K562 (cell line): Measurements from ENCODE around the gene HOXA9. TPM values are rescaled to one million over a fixed set of nuclear protein-coding genes. Genes with fewer than 3 reads are reported as not detected.

Source experiments
- ATAC-seq: fragments of 200-7000 bp; cut with Tn5 transposase; 3 replicates; pipeline ENCODE4 v1.9.1; 2020; ENCODE audit warnings: moderate library complexity
- BruUV-seq: library from RNA; stranded (reverse); fragments of 400-500 nt; replicated peaks from 2 replicates; lab custom pipeline; 2021; lab: Mats Ljungman, UMichigan
- CTCF ChIA-PET: fragments of 300-600 bp; formaldehyde crosslinking; extraction: SDS; loops from one replicate; lab custom pipeline; 2021; ENCODE audit warnings: low intra/inter-chr PET ratio; lab: Yijun Ruan, JAX
- POLR2A ChIA-PET: fragments of 300-600, 350-650 bp; sonication (Branson Sonifier 250); formaldehyde crosslinking; extraction: SDS; loops from one replicate; lab custom pipeline; 2021; ENCODE audit warnings: antibody characterized with exemption, inconsistent platforms; lab: Yijun Ruan, JAX
- DNase-seq, 4 experiments: peaks; one replicate each; pipeline versions ENCODE4 v3.0.0 to v3.0.0-alpha.2; 2011 to 2018; ENCODE audit warnings: low spot score in 3 of 4, mixed read lengths in 3 of 4; ENCODE audit errors: extremely low read depth in 1 of 4
- FAIRE-seq: peaks from 2 replicates; lab custom pipeline; 2011; peaks lifted over from hg19 to GRCh38; lab: Jason Lieb, UNC
- H2AFZ ChIP-seq: 2 replicates; pipeline ENCODE4 v1.6.0; 2011; ENCODE audit warnings: low read depth, low read length, control low read depth, inconsistent platforms
- H3K27ac ChIP-seq: fragments of 200-600 bp; 3 replicates; pipeline ENCODE4 v1.8.0; 2011; ENCODE audit warnings: low read depth, mild to moderate bottlenecking, control low read depth, inconsistent platforms, low read length, moderate library complexity, mixed read lengths; ENCODE audit errors: extremely low read depth
- H3K27me3 ChIP-seq, 2 experiments: fragments of 300-600 bp in 1 of 2; 2 replicates in 1 of 2; 3 replicates in 1 of 2; pipeline versions ENCODE4 v1.6.0 to v1.8.0; 2011; ENCODE audit warnings: inconsistent platforms in 2 of 2, low read length in 2 of 2, mild to moderate bottlenecking in 1 of 2, mixed read lengths in 1 of 2, moderate library complexity in 1 of 2; ENCODE audit not compliant: control insufficient read depth in 2 of 2, insufficient read depth in 2 of 2
- H3K36me3 ChIP-seq: fragments of 300-600 bp; 3 replicates; pipeline ENCODE4 v1.8.0; 2011; ENCODE audit warnings: mild to moderate bottlenecking, low read length, inconsistent platforms; ENCODE audit not compliant: control insufficient read depth, insufficient read depth
- H3K4me1 ChIP-seq, 2 experiments: fragments of 200-600 bp in 1 of 2; replicated peaks in 1 of 2; 2 replicates in 1 of 2; 3 replicates in 1 of 2; pipeline versions ENCODE4 v1.5.1 to v1.8.0; 2011; ENCODE audit warnings: inconsistent platforms in 2 of 2, low read length in 2 of 2, mild to moderate bottlenecking in 1 of 2, mixed read lengths in 1 of 2, moderate library complexity in 1 of 2; ENCODE audit not compliant: control insufficient read depth in 2 of 2, insufficient read depth in 2 of 2
- H3K4me2 ChIP-seq: 2 replicates; pipeline ENCODE4 v1.6.1; 2011; ENCODE audit warnings: low read length, control low read depth, inconsistent platforms, mixed read lengths; ENCODE audit not compliant: insufficient read depth
- H3K4me3 ChIP-seq: fragments of 200-600 bp; sonication (generic), shearing (Covaris generic); 2 replicates; pipeline ENCODE4 v1.5.1; 2016; ENCODE audit warnings: control low read depth, inconsistent platforms
- H3K79me2 ChIP-seq: fragments of 200-600 bp; 3 replicates; pipeline ENCODE4 v1.8.0; 2011; ENCODE audit warnings: low read length, inconsistent platforms; ENCODE audit not compliant: control insufficient read depth, insufficient read depth
- H3K9ac ChIP-seq, 2 experiments: 2 replicates each; pipeline versions ENCODE4 v1.6.0 to v1.6.1; 2011; ENCODE audit warnings: low read depth in 2 of 2, low read length in 2 of 2, control low read depth in 1 of 2, inconsistent platforms in 1 of 2, mild to moderate bottlenecking in 1 of 2, mixed read lengths in 1 of 2; ENCODE audit not compliant: insufficient read depth in 1 of 2
- H3K9me1 ChIP-seq: one replicate; pipeline ENCODE4 v1.6.0; 2011; ENCODE audit warnings: inconsistent platforms, mild to moderate bottlenecking, low read length, moderate library complexity; ENCODE audit not compliant: control insufficient read depth, insufficient read depth
- H3K9me3 ChIP-seq: replicated peaks from 2 replicates; pipeline ENCODE4 v1.5.1; 2011; ENCODE audit warnings: low read depth, low read length, inconsistent platforms; ENCODE audit not compliant: control insufficient read depth, insufficient read depth
- H4K20me1 ChIP-seq: replicated peaks from 2 replicates; pipeline ENCODE4 v1.6.1; 2011; ENCODE audit warnings: low read length, inconsistent platforms, mixed read lengths; ENCODE audit not compliant: control insufficient read depth, insufficient read depth
- CBFA2T2 ChIP-seq: fragments of 450-650 bp; conservative IDR thresholded peaks from 2 replicates; pipeline ENCODE4 v1.6.1; 2017; ENCODE audit warnings: mild to moderate bottlenecking
- HDAC3 ChIP-seq: fragments of 450-650 bp; IDR thresholded peaks from 2 replicates; pipeline ENCODE4 v1.6.1; 2018; ENCODE audit warnings: borderline replicate concordance, mild to moderate bottlenecking, moderate library complexity; ENCODE audit not compliant: partially characterized antibody
- RAD51 ChIP-seq: fragments of 450-650 bp; IDR thresholded peaks from 2 replicates; pipeline ENCODE4 v1.7.1; 2016; ENCODE audit warnings: low read depth, mild to moderate bottlenecking, borderline replicate concordance
- STAT5B ChIP-seq: fragments of 250-450 bp; sonication (Bioruptor Pico); IDR thresholded peaks from 2 replicates; pipeline ENCODE4 v1.8.0; 2021; ENCODE audit warnings: mild to moderate bottlenecking, inconsistent platforms
- TOE1 ChIP-seq, 2 experiments: fragments of 450-650 bp in 1 of 2; sonication (generic) in 1 of 2; formaldehyde crosslinking in 1 of 2; IDR thresholded peaks; 2 replicates each; pipeline versions ENCODE4 v1.7.1 to v1.8.0; 2016 to 2022; ENCODE audit warnings: borderline replicate concordance in 2 of 2, mild to moderate bottlenecking in 2 of 2, antibody characterized with exemption in 1 of 2, inconsistent platforms in 1 of 2, low read depth in 1 of 2, missing genetic modification reagents in 1 of 2, moderate library complexity in 1 of 2
- WGBS: fragments of 100-300 bp; shearing (Covaris generic); methylation state at CpG from one replicate; pipeline ENCODE4 v1.1.6; 2016; ENCODE audit warnings: low coverage, mixed read lengths; ENCODE audit not compliant: insufficient coverage; ENCODE audit errors: missing lambda C conversion rate; 5-methylcytosine and 5-hydroxymethylcytosine counted together
- in situ Hi-C: fragments of 300-500 bp; cut with MboI; formaldehyde crosslinking; loops from 4 replicates; pipeline ENCODE4 v1.15.0; 2018; ENCODE audit warnings: inconsistent platforms, mixed read lengths
- intact Hi-C: fragments of 100-400 bp; cut with micrococcal nuclease; formaldehyde crosslinking; loops from 2 replicates; pipeline ENCODE4 v1.14.2; 2022
- polyA plus RNA-seq, 8 experiments: library from polyadenylated mRNA; depleted of rRNA in 4 of 8; stranded (reverse) in 5 of 8; unstranded in 3 of 8; fragments of >200 nt; fragmentation: Nextera tagmentation in 2 of 8; fragmentation: Illumina TruSeq in 1 of 8; extraction: Ambion mirVana in 2 of 8; extraction: Trizol in 1 of 8; gene quantifications; 2 replicates each; pipeline versions ENCODE4 v1.2.1 to v1.2.3, GENCODE V29; 2011 to 2014; ENCODE audit warnings: inconsistent platforms in 1 of 8, missing spikeins in 1 of 8
- total RNA-seq, 7 experiments: library from RNA; depleted of rRNA in 6 of 7; stranded (reverse); fragments of >200 nt in 6 of 7; fragmentation: Illumina TruSeq in 2 of 7; extraction: Trizol in 2 of 7; gene quantifications; 2 replicates each; pipeline versions ENCODE4 v1.2.1 to v1.2.3, GENCODE V29; 2011 to 2021; ENCODE audit warnings: low replicate concordance in 1 of 7
- TF ChIP-seq, protein P1 (sequence below): fragments of 450-650 bp; formaldehyde crosslinking; IDR thresholded peaks from 2 replicates; pipeline ENCODE4 v1.4.0; 2020; ENCODE audit warnings: mild to moderate bottlenecking, mixed read lengths
- TF ChIP-seq, protein P2 (sequence below), 2 experiments: IDR thresholded peaks in 1 of 2; conservative IDR thresholded peaks in 1 of 2; 2 replicates each; pipeline ENCODE4 v1.6.1; 2016; ENCODE audit warnings: low read depth in 2 of 2, mild to moderate bottlenecking in 1 of 2, missing compliant biosample characterization in 1 of 2, missing genetic modification characterization in 1 of 2, moderate library complexity in 1 of 2
- TF ChIP-seq, protein P3 (sequence below): fragments of 250-450 bp; sonication (Bioruptor Pico); IDR thresholded peaks from 2 replicates; pipeline ENCODE4 v1.5.0; 2021
- TF ChIP-seq, protein P4 (sequence below): sonication (generic); formaldehyde crosslinking; IDR thresholded peaks from 2 replicates; pipeline ENCODE4 v1.8.1; 2023; ENCODE audit warnings: mild to moderate bottlenecking, missing genetic modification reagents

The HOXA9 gene
- total and polyA plus RNA-seq, 9 of the 15 experiments (the other 6 are each of a cell fraction or from before 2014, with no cell fraction given), result not detected

DNA sequence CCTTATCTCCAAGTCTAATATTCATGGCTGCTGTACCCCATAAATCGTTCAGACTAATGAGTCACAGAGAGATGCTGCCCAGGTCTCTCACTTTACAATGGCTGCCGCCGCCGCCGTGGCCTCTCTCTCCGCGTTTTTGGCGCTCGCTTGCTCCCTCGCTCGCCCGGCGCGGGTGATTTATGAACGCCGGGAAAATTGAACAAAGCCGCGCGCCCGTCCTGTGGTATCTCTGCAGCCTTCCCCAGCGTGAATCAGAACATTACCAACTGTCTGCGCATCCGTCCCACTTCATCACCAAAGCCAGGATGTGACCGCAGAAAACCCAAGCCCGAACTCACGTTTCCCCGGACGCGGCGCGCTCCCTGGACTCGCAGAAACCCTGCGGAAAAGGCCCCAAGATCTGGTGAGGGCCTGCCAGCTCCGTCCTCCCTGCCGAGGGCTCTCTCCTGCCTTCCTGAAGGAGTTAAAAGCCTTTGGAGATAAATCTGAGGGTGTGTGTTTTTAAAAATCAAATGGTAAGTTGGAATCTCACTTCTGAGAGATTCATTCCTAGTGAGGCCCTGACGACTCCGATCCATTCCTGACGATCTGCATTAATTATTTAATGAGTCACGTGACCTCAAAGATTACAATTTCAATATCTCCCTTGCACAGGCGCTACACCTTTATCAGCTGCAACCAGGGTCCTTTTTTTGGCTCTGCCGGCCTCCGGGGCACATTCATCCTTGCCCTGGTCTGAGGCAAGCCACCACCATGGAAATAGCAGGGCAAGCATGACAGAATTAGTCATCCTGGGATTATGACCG, 41.0 kb downstream of the HOXA9 start:
- H3K9me3 ChIP-seq, result no peaks in the 10 kb centered on the region
- peaks cover 26 to 61% of the 10 kb centered on the region in 2 experiments; a peak in 4 of 5 replicates for H3K27me3 ChIP-seq
- intact Hi-C loops, result no loop called here
- BruUV-seq, result no TSS peak
- POLR2A ChIA-PET, result no interaction called here
- no peak for ATAC-seq
- no peak overlapping the region for H3K27ac ChIP-seq
- FAIRE-seq, result no peak
- no peaks in the 10 kb centered on the region for H3K4me1 ChIP-seq
- no peaks in the 10 kb centered on the region for H3K9me1 ChIP-seq
- H4K20me1 ChIP-seq, result no peaks in the 10 kb centered on the region; the same call in none of the 2 replicates
- no peaks in the 10 kb centered on the region for H3K79me2 ChIP-seq
- in situ Hi-C loops, result no loop called here
- H3K9ac ChIP-seq, result no peak overlapping the region
- CTCF ChIA-PET, result no interaction called here
- H3K4me3 ChIP-seq, result no peak overlapping the region
- H3K4me2 ChIP-seq, result no peak overlapping the region
- H3K36me3 ChIP-seq, result no peaks in the 10 kb centered on the region
- 31% methylated on average over 36 of the region's 43 CpGs for WGBS
- DNase-seq, result no peak
- no peak overlapping the region for H2AFZ ChIP-seq
- TF ChIP-seq, protein P1, sequence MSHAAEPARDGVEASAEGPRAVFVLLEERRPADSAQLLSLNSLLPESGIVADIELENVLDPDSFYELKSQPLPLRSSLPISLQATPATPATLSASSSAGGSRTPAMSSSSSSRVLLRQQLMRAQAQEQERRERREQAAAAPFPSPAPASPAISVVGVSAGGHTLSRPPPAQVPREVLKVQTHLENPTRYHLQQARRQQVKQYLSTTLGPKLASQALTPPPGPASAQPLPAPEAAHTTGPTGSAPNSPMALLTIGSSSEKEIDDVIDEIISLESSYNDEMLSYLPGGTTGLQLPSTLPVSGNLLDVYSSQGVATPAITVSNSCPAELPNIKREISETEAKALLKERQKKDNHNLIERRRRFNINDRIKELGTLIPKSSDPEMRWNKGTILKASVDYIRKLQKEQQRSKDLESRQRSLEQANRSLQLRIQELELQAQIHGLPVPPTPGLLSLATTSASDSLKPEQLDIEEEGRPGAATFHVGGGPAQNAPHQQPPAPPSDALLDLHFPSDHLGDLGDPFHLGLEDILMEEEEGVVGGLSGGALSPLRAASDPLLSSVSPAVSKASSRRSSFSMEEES, result peak; percentile 94
- TF ChIP-seq RAD51 (peak; percentile 68; the same call in 1 of the 2 replicates), STAT5B (CRISPR knock-in tag) (no peak), HDAC3 (no peak), TOE1 (IDR thresholded peaks at IDR 0.05; ENCODE audit: borderline replicate concordance) (0 out of 2 replicates have a peak, but pooled peaks have one; percentile 20), TOE1 (CRISPR knock-in tag; IDR thresholded peaks at IDR 0.05; ENCODE audit: borderline replicate concordance, low read depth) (no peak), CBFA2T2 (peak; percentile 36)
- TF ChIP-seq, protein P2, sequence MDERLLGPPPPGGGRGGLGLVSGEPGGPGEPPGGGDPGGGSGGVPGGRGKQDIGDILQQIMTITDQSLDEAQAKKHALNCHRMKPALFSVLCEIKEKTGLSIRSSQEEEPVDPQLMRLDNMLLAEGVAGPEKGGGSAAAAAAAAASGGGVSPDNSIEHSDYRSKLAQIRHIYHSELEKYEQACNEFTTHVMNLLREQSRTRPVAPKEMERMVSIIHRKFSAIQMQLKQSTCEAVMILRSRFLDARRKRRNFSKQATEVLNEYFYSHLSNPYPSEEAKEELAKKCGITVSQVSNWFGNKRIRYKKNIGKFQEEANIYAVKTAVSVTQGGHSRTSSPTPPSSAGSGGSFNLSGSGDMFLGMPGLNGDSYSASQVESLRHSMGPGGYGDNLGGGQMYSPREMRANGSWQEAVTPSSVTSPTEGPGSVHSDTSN (CRISPR knock-in tag; IDR thresholded peaks at IDR 0.05; ENCODE audit: low read depth), result no peak
- TF ChIP-seq, protein P2 (tag; conservative IDR thresholded peaks at IDR 0.05; ENCODE audit: low read depth), result no peak
- TF ChIP-seq, protein P3, sequence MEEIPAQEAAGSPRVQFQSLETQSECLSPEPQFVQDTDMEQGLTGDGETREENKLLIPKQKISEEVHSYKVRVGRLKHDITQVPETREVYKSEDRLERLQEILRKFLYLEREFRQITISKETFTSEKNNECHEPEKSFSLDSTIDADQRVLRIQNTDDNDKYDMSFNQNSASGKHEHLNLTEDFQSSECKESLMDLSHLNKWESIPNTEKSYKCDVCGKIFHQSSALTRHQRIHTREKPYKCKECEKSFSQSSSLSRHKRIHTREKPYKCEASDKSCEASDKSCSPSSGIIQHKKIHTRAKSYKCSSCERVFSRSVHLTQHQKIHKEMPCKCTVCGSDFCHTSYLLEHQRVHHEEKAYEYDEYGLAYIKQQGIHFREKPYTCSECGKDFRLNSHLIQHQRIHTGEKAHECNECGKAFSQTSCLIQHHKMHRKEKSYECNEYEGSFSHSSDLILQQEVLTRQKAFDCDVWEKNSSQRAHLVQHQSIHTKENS, result no peak
- TF ChIP-seq, protein P4, sequence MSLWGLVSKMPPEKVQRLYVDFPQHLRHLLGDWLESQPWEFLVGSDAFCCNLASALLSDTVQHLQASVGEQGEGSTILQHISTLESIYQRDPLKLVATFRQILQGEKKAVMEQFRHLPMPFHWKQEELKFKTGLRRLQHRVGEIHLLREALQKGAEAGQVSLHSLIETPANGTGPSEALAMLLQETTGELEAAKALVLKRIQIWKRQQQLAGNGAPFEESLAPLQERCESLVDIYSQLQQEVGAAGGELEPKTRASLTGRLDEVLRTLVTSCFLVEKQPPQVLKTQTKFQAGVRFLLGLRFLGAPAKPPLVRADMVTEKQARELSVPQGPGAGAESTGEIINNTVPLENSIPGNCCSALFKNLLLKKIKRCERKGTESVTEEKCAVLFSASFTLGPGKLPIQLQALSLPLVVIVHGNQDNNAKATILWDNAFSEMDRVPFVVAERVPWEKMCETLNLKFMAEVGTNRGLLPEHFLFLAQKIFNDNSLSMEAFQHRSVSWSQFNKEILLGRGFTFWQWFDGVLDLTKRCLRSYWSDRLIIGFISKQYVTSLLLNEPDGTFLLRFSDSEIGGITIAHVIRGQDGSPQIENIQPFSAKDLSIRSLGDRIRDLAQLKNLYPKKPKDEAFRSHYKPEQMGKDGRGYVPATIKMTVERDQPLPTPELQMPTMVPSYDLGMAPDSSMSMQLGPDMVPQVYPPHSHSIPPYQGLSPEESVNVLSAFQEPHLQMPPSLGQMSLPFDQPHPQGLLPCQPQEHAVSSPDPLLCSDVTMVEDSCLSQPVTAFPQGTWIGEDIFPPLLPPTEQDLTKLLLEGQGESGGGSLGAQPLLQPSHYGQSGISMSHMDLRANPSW (CRISPR knock-in tag), result no peak
